ENCODE measurements around the gene GABRR3. TPM values are rescaled to one million over a fixed set of nuclear protein-coding genes. Genes with fewer than 3 reads are reported as not detected.

GABRR3 gene
- total RNA-seq, 4 donors from 2014 or later: not detected

DNA sequence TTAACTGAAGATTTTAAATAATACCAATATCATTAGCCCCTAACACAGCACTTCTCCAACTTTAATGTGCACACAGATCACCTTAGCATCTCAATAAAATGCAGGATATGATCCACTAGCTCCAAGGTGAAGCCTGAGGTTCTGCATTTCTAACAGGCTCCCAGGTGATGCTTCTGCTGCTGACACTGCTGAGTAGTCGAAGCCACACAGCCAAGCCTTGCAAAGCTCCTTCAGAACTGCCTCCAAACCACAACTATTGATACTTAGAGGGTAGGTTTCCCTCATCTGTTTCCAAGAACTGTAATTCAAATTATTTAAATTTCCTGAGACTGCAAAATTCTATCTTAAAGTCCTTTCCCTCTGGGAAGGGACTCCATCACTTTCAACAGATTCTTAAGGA is 66.7 kb downstream of the GABRR3 start:
- Histone ChIP-seq H3K36me3 (peaks cover 0 to 21% (median 5%) of the 10 kb centered on the region in 4 donors), H3K4me1 (peaks cover 12 to 35% (median 27%) of the 10 kb centered on the region in 4 donors)

GRCh38 chr3:97967966-97968365 is 67.1 kb downstream of the GABRR3 start:
- WGBS: 96% methylated on average over 8 of the region's 8 CpGs
- H3K9me3 ChIP-seq: no peaks in the 10 kb centered on the region
- H3K4me3 ChIP-seq: no peak overlapping the region
- TF ChIP-seq POLR2AphosphoS5 (IDR thresholded peaks at IDR 0.05) (no peak), CTCF (IDR thresholded peaks at IDR 0.05) (no peak), EP300 (IDR thresholded peaks at IDR 0.05) (no peak), POLR2A (IDR thresholded peaks at IDR 0.05; ENCODE audit: low read depth) (no peak)
- DNase-seq (ENCODE audit: extremely low spot score): no peak
- intact Hi-C loops (cut with DNase I): no loop called here
- peaks cover 0 to 21% (median 5%) of the 10 kb centered on the region in 4 donors for H3K36me3 ChIP-seq
- no peaks in the 10 kb centered on the region for H3K27me3 ChIP-seq
- H3K4me1 ChIP-seq: peaks cover 12 to 34% (median 27%) of the 10 kb centered on the region in 4 donors
- H3K27ac ChIP-seq (replicated peaks in 1 of 4): no peak overlapping the region

More for the DNA sequence above, 66.7 kb downstream of the GABRR3 start:
- H3K27ac ChIP-seq (replicated peaks in 1 of 4): no peak overlapping the region
- TF ChIP-seq EP300 (IDR thresholded peaks at IDR 0.05) (no peak), POLR2A (IDR thresholded peaks at IDR 0.05; ENCODE audit: low read depth) (no peak), POLR2AphosphoS5 (IDR thresholded peaks at IDR 0.05) (no peak), CTCF (IDR thresholded peaks at IDR 0.05) (no peak)
- intact Hi-C loops (cut with DNase I): no loop called here
- no peaks in the 10 kb centered on the region for H3K27me3 ChIP-seq
- H3K4me3 ChIP-seq: no peak overlapping the region
- no peaks in the 10 kb centered on the region for H3K9me3 ChIP-seq
- 88% methylated on average over 1 of the region's 1 CpG for WGBS
- no peak for DNase-seq (ENCODE audit: extremely low spot score)

DNA sequence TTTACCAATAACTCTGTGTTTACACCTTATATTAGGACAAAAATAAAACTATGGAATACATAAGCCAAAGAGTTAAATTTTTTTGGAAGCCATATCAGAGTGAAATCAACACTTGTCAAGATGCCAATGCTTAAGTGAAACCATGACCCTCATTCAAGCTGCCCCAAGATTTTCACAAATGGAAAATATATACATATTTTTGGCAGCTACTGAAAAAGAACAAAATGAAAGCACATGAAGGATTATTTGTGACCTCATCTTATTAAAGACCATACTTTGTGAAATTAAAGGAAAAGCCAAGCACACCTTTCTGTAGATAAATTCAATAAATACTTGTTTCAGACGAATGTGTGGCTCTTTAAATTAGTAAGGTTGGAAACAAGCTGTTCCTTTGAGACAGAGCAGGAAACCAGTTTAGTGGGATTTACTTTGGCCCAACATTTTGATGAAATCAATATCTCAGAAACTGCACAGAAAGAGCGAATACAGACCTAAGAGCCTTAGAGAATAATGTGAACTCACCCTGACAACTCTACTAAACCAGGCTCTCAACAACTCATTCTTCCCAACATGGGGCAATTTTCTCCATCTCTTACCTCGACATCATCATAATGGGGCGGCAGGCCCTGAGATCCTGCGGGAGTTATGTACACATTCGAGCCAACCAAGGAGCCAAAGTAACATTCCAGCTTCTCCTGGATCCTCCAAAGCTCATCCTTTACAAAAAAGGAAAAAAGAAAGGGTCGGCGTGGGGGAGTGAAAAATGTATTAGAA is 73.9 kb downstream of the GABRR3 start:
- WGBS: 77% methylated on average over 8 of the region's 8 CpGs
- TF ChIP-seq POLR2AphosphoS5 (IDR thresholded peaks at IDR 0.05) (no peak), EP300 (IDR thresholded peaks at IDR 0.05) (no peak), POLR2A (IDR thresholded peaks at IDR 0.05; ENCODE audit: low read depth) (no peak), CTCF (IDR thresholded peaks at IDR 0.05) (no peak)
- no peak for DNase-seq (ENCODE audit: extremely low spot score)
- Histone ChIP-seq H3K27ac (replicated peaks in 1 of 4) (no peak overlapping the region), H3K4me1 (peaks cover 3 to 10% (median 9%) of the 10 kb centered on the region in 4 donors), H3K27me3 (no peaks in the 10 kb centered on the region), H3K36me3 (peaks cover 0 to 50% (median 9%) of the 10 kb centered on the region in 4 donors), H3K9me3 (no peaks in the 10 kb centered on the region), H3K4me3 (no peak overlapping the region)
- intact Hi-C loops (cut with DNase I): no loop called here

GRCh38 chr3:97960551-97960950 is 74.6 kb downstream of the GABRR3 start:
- Histone ChIP-seq H3K27me3 (no peaks in the 10 kb centered on the region), H3K4me3 (no peak overlapping the region), H3K4me1 (peaks cover 3 to 10% (median 9%) of the 10 kb centered on the region in 4 donors), H3K27ac (replicated peaks in 1 of 4) (no peak overlapping the region), H3K9me3 (no peaks in the 10 kb centered on the region), H3K36me3 (peaks cover 0 to 52% (median 9%) of the 10 kb centered on the region in 4 donors)
- TF ChIP-seq CTCF (IDR thresholded peaks at IDR 0.05) (no peak), EP300 (IDR thresholded peaks at IDR 0.05) (no peak), POLR2AphosphoS5 (IDR thresholded peaks at IDR 0.05) (no peak)
- DNase-seq (ENCODE audit: extremely low spot score): no peak
- WGBS: 82% methylated on average over 5 of the region's 5 CpGs
- intact Hi-C loops (cut with DNase I): no loop called here

All from esophagus muscularis mucosa (tissue), 4 donors.